OCI-LY1 (cell line): ENCODE data around the gene PLCXD3.

Experiments
- H2AFZ ChIP-seq: fragments of 200-600 bp; sonication (generic), shearing (Covaris generic); 2 replicates; pipeline ENCODE4 v1.6.0; 2014; ENCODE audit warnings: antibody characterized with exemption, mild to moderate bottlenecking, low read length
- H3F3A ChIP-seq: fragments of 200-600 bp; sonication (generic), shearing (Covaris generic); 2 replicates; pipeline ENCODE4 v1.6.0; 2014; ENCODE audit warnings: mild to moderate bottlenecking, antibody characterized with exemption, low read length, moderate library complexity; ENCODE audit not compliant: insufficient read depth
- H3K27ac ChIP-seq: fragments of 200-600 bp; sonication (generic); 2 replicates; pipeline ENCODE4 v1.5.1; 2014; ENCODE audit warnings: low read length, mixed run types, mild to moderate bottlenecking, low read depth; ENCODE audit not compliant: poor library complexity, severe bottlenecking
- H3K27me3 ChIP-seq: fragments of 200-600 bp; sonication (generic); 2 replicates; pipeline ENCODE4 v1.6.0; 2014; ENCODE audit warnings: antibody characterized with exemption, mild to moderate bottlenecking, low read length, moderate library complexity; ENCODE audit not compliant: insufficient read depth
- H3K36me3 ChIP-seq: fragments of 200-600 bp; sonication (generic); 2 replicates; pipeline ENCODE4 v1.6.1; 2014; ENCODE audit warnings: mild to moderate bottlenecking, antibody characterized with exemption, low read length, moderate library complexity, mixed read lengths; ENCODE audit not compliant: insufficient read depth
- H3K4me1 ChIP-seq: fragments of 200-600 bp; sonication (generic); 2 replicates; pipeline ENCODE4 v1.5.1; 2014; ENCODE audit warnings: mild to moderate bottlenecking, low read length, moderate library complexity; ENCODE audit not compliant: insufficient read depth, severe bottlenecking
- H3K4me2 ChIP-seq: fragments of 200-600 bp; sonication (generic), shearing (Covaris generic); 2 replicates; pipeline ENCODE4 v1.6.1; 2014; ENCODE audit warnings: low read length
- H3K4me3 ChIP-seq: fragments of 200-600 bp; sonication (generic); 2 replicates; pipeline ENCODE4 v1.5.1; 2014; ENCODE audit warnings: low read length, low read depth, mild to moderate bottlenecking, mixed read lengths; ENCODE audit not compliant: poor library complexity, severe bottlenecking
- H3K79me2 ChIP-seq: fragments of 200-600 bp; shearing (Covaris generic); 2 replicates; pipeline ENCODE4 v1.6.1; 2016; ENCODE audit warnings: mixed run types, low read length, mixed read lengths; ENCODE audit not compliant: insufficient read depth
- H3K9ac ChIP-seq: fragments of 200-600 bp; sonication (generic), shearing (Covaris generic); 2 replicates; pipeline ENCODE4 v1.6.1; 2014; ENCODE audit warnings: mild to moderate bottlenecking, low read length, mixed read lengths
- H3K9me2 ChIP-seq: fragments of 200-600 bp; sonication (generic), shearing (Covaris generic); 2 replicates; pipeline ENCODE4 v1.6.1; 2014; ENCODE audit warnings: low read depth, mild to moderate bottlenecking, low read length, mixed read lengths
- H3K9me3 ChIP-seq: fragments of 200-600 bp; shearing (Covaris generic); 2 replicates; pipeline ENCODE4 v1.6.1; 2014; ENCODE audit warnings: low read length, mixed read lengths
- H4K20me1 ChIP-seq: fragments of 200-600 bp; sonication (generic), shearing (Covaris generic); 2 replicates; pipeline ENCODE4 v1.6.0; 2016; ENCODE audit warnings: mild to moderate bottlenecking, low read length; ENCODE audit not compliant: insufficient read depth
- CTCF ChIP-seq: fragments of 200-600 bp; sonication (generic), shearing (Covaris generic); IDR thresholded peaks from 2 replicates; pipeline ENCODE4 v1.5.1; 2017; ENCODE audit warnings: mild to moderate bottlenecking, antibody characterized with exemption, low read length, moderate library complexity, mixed read lengths
- EZH2 ChIP-seq: fragments of 200-600 bp; sonication (generic), shearing (Covaris generic); IDR thresholded peaks from 2 replicates; pipeline ENCODE4 v1.8.0; 2017; ENCODE audit warnings: borderline replicate concordance, mixed run types, mild to moderate bottlenecking, antibody characterized with exemption, low read length, moderate library complexity, mixed read lengths

Gene PLCXD3

GRCh38 chr5:41510176-41510831 lies at the start of gene PLCXD3:
PLCXD3 (minus strand) TSS chr5:41510601; CDS start chr5:41510526, 75 bp downstream.
- H3K27me3 ChIP-seq = no peaks in the 10 kb centered on the region
- no peaks in the 10 kb centered on the region for H3F3A ChIP-seq
- H3K4me2 ChIP-seq = no peak within 1 kb of the TSS
- H3K9me3 ChIP-seq = no peaks in the 10 kb centered on the region
- H3K27ac ChIP-seq = no peak within 1 kb of the TSS
- H3K4me1 ChIP-seq = no peaks in the 10 kb centered on the region
- no peak within 1 kb of the TSS for H3K4me3 ChIP-seq
- TF ChIP-seq CTCF (no peak), EZH2 (no peak)
- no peak within 1 kb of the TSS for H2AFZ ChIP-seq
- H4K20me1 ChIP-seq = no peaks in the 10 kb centered on the region
- no peak within 1 kb of the TSS for H3K9ac ChIP-seq
- no peaks in the 10 kb centered on the region for H3K9me2 ChIP-seq
- no peaks in the 10 kb centered on the region for H3K79me2 ChIP-seq
- H3K36me3 ChIP-seq = no peaks in the 10 kb centered on the region

GRCh38 chr5:41559184-41559583 lies 48.8 kb upstream of the PLCXD3 start:
- no peak overlapping the region for H3K4me3 ChIP-seq
- TF ChIP-seq EZH2 = no peak
- TF ChIP-seq CTCF = no peak

GRCh38 chr5:41558295-41558694 lies 47.9 kb upstream of the PLCXD3 start:
- H3K27me3 ChIP-seq = no peaks in the 10 kb centered on the region
- no peaks in the 10 kb centered on the region for H3K36me3 ChIP-seq
- H4K20me1 ChIP-seq = no peaks in the 10 kb centered on the region
- no peak overlapping the region for H3K9ac ChIP-seq
- no peak overlapping the region for H3K4me2 ChIP-seq
- H3K27ac ChIP-seq = no peak overlapping the region
- no peaks in the 10 kb centered on the region for H3K9me2 ChIP-seq
- H3K4me1 ChIP-seq = no peaks in the 10 kb centered on the region
- no peak overlapping the region for H2AFZ ChIP-seq
- H3F3A ChIP-seq = no peaks in the 10 kb centered on the region
- H3K4me3 ChIP-seq = no peak overlapping the region
- no peak for TF ChIP-seq EZH2
- TF ChIP-seq CTCF = no peak
- H3K9me3 ChIP-seq = no peaks in the 10 kb centered on the region
- H3K79me2 ChIP-seq = no peaks in the 10 kb centered on the region

More at GRCh38 chr5:41559184-41559583, 48.8 kb upstream of the PLCXD3 start:
- Histone ChIP-seq H3K27me3 (no peaks in the 10 kb centered on the region), H3K4me1 (no peaks in the 10 kb centered on the region), H4K20me1 (no peaks in the 10 kb centered on the region), H3F3A (no peaks in the 10 kb centered on the region), H2AFZ (no peak overlapping the region), H3K79me2 (no peaks in the 10 kb centered on the region), H3K9me3 (no peaks in the 10 kb centered on the region), H3K4me2 (no peak overlapping the region), H3K27ac (no peak overlapping the region), H3K36me3 (no peaks in the 10 kb centered on the region), H3K9me2 (no peaks in the 10 kb centered on the region), H3K9ac (no peak overlapping the region)
